ENCODE measurements around the gene NKTR.

GRCh38 chr3:42690766-42691680, 90.5 kb downstream of the NKTR start:
- no peak for TF ChIP-seq CTCF (IDR thresholded peaks at IDR 0.05; ENCODE audit: insufficient read depth, low read depth, low read length)
- no peak for TF ChIP-seq EZH2 (IDR thresholded peaks at IDR 0.05; ENCODE audit: insufficient read depth, low read length)
